Measurements from ENCODE around the gene CALM3. TPM values are rescaled to one million over a fixed set of nuclear protein-coding genes. Genes with fewer than 3 reads are reported as not detected.
"Not testable (repeated sequence)": the region's sequence is repeated elsewhere in the genome, so short reads cannot be mapped to it uniquely, and the experiment has no call there.

The CALM3 gene
- 100 to 1,000 TPM; 413 to 615 TPM for total RNA-seq

DNA sequence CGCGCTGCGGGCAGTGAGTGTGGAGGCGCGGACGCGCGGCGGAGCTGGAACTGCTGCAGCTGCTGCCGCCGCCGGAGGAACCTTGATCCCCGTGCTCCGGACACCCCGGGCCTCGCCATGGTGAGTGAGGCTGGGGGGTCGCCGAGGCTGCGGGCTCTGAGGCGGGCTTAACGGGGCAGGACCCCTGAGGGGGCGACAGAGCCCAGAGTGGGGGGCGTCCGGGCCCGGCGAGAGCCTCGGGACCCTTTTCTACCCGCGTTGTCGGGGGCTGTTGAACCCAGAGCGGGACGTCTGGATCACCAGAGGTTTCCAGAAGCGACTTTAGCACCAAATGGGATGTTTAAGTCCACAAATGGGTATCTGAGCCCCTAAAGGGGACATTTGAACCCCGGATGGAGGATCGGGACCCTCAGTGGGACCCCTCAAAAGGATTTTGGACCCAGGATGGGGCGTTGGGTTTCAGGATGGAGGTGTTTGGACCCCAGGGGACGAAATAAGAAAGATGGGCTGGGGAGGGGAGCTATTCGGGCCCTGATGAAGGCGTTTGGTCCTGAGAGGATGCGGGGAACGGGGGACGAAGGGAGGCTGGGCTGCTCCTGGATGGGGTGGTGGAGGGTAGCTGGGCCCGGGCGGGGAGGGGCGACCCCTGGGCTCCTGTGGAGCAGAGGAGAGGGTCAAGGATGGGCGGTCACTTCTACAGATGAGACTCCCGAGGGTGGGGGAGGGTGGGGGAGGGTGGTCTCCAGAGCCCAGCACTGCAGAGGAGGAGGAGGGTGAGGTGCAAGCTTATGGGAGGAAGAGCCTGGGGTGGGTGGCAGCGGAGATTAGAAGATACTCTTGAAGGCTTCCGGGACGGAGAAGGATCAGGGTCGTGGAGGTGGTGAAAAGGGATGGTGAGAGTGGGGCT, at the start of gene CALM3:
TSS of gene CALM3 (plus strand) at position 13 of the 907 bp plus-strand sequence. CDS start at position 118, 105 bp downstream.
- no peak for ATAC-seq
- Mint-ChIP-seq H3K36me3 (peaks cover 41% of the 10 kb centered on the region in 2 donors), H3K27ac (peak within 1 kb of the TSS; percentile 100), H3K9me3 (peaks cover 0 to 12% of the 10 kb centered on the region in 2 donors)
- DNase-seq (ENCODE audit: low spot score in 2 of 2): no peak

DNA sequence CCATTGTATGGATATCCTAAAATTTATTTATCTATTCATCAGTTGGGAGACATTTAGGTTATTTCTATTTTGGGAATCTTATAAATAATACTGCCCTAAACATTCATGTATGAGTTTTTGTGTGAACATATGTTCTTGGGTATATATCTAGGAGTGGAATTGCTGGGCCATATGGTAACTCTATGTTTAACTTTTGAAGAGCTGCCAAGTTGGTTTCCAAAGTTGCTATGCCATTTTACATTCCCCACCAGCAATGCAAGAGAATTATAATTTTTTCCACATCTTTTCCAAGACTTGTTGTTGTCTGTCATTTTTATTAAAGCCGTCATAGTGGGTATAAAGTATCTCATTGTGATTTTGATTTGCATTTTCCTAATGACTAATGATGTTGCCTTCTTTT, 48.2 kb upstream of the CALM3 start:
- H3K27ac Mint-ChIP-seq: no peak overlapping the region
- H3K9me3 Mint-ChIP-seq: peaks cover 4 to 11% of the 10 kb centered on the region in 2 donors
- DNase-seq (ENCODE audit: low spot score in 2 of 2): no peak
- ATAC-seq: no peak
- H3K36me3 Mint-ChIP-seq: peaks cover 18 to 26% of the 10 kb centered on the region in 2 donors

GRCh38 chr19:46554161-46554560, 47.0 kb upstream of the CALM3 start:
- H3K9me3 Mint-ChIP-seq: peaks cover 4 to 11% of the 10 kb centered on the region in 2 donors
- DNase-seq (ENCODE audit: low spot score in 2 of 2) (no peak), ATAC-seq (no peak)
- H3K27ac Mint-ChIP-seq: no peak overlapping the region
- peaks cover 18 to 26% of the 10 kb centered on the region in 2 donors for H3K36me3 Mint-ChIP-seq

GRCh38 chr19:46555628-46556280, 45.4 kb upstream of the CALM3 start:
- H3K27ac Mint-ChIP-seq: no peak overlapping the region

DNA sequence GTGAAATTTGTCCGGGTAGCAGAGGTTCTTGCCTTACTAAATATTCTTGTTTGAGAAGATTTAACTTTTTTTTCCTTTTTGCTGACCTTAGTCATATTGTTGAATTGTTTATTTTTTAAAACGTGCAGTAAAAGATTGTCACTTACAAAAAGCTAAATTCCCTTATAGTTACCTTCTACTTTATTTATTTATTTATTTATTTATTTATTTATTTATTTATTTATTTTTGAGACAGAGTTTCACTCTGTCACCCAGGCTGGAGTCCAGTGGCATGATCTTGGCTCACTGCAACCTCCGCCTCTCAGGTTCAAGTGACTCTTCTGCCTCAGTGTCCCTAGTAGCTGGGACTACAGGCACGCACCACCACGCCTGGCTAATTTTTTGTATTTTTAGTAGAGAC, 44.7 kb upstream of the CALM3 start:
- peaks cover 9 to 11% of the 10 kb centered on the region in 2 donors for H3K36me3 Mint-ChIP-seq
- ATAC-seq, H3K9me3 Mint-ChIP-seq: not testable (repeated sequence)

More at GRCh38 chr19:46555628-46556280, 45.4 kb upstream of the CALM3 start:
- no peak for ATAC-seq
- DNase-seq (ENCODE audit: low spot score in 2 of 2): no peak
- Mint-ChIP-seq H3K9me3 (peaks cover under 1 to 7% of the 10 kb centered on the region in 2 donors), H3K36me3 (peaks cover 17 to 18% of the 10 kb centered on the region in 2 donors)

GRCh38 chr19:46559203-46559602, 41.9 kb upstream of the CALM3 start:
- H3K9me3 Mint-ChIP-seq: peaks cover 0 to 4% of the 10 kb centered on the region in 2 donors
- H3K27ac Mint-ChIP-seq: no peak overlapping the region
- peaks cover under 1 to 3% of the 10 kb centered on the region in 2 donors for H3K36me3 Mint-ChIP-seq
- DNase-seq (ENCODE audit: low spot score in 2 of 2) (peak in 1 of 2 donors; percentile 38), ATAC-seq (no peak)

More for the DNA sequence above, 44.7 kb upstream of the CALM3 start:
- not testable (repeated sequence) for H3K27ac Mint-ChIP-seq; DNase-seq (ENCODE audit: low spot score in 2 of 2)

DNA sequence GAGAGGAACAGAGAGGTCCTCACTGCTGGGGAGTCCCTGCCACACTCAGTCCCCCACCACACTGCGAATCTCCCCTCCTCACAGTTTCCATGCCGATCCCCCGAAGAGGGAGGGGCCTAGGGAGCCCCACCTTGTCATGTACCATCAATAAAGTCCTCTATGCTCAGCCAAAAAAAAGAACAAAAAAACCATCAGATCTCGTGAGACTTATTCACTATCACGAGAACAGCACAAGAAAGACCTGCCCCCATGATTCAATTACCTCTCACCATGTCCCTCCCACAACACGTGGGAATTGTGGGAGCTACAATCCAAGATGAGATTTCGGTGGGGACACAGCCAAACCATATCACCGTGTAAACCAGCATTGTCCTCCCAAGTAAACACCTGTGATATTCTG, 41.5 kb upstream of the CALM3 start:
- not testable (repeated sequence) for H3K27ac Mint-ChIP-seq; H3K36me3 Mint-ChIP-seq; DNase-seq (ENCODE audit: low spot score in 2 of 2); ATAC-seq; H3K9me3 Mint-ChIP-seq

- Mint-ChIP-seq H3K36me3 (no peaks in the 10 kb centered on the region), H3K27ac (no peak overlapping the region), H3K9me3 (peaks cover 0 to 4% of the 10 kb centered on the region in 2 donors)
- ATAC-seq (no peak), DNase-seq (ENCODE audit: low spot score in 2 of 2) (no peak)
Measured at GRCh38 chr19:46564701-46565100, 36.4 kb upstream of the CALM3 start.

GRCh38 chr19:46571495-46571894, 29.6 kb upstream of the CALM3 start:
- Mint-ChIP-seq H3K27ac (no peak overlapping the region), H3K36me3 (no peaks in the 10 kb centered on the region), H3K9me3 (no peaks in the 10 kb centered on the region)
- ATAC-seq (peak in 1 of 2 donors; percentile 53), DNase-seq (ENCODE audit: low spot score in 2 of 2) (no peak)

DNA sequence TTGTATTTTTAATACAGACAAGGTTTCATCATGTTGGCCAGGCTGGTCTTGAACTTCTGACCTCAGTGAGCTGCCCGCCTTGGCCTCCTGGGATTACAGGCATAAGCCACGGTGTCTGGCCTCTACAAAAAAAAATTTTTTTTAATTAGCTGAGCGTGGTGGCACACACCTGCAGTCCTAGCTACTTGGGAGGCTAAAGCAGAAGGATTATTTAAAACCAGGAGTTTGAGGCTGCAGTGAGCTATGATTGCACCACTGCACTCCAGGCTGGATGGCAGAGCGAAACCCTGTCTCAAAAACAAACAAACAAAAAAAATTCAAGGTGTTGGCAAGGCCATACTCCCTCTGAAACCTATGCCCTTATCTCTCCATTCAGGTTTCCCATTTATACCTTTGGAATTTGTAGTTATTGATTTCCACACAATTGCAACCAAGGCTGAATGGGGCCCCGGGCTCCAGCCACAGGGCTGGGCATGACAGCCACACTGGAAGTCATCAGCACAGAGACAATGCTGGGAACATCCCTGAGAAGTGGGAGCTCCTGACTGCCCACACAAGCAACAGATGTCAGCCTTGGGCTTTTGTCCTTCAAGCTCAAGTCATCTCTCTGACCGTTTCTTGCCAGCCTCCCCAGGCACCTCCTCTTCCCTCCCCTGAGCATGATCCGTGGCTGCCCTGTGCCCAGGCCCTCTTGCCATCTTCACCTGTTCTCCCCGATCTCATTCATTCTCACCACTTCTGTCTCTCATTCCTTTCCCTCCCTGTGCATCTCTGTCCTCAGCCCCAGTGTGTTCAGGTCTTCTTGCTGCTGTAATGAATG, 27.2 kb upstream of the CALM3 start:
- no peak for DNase-seq (ENCODE audit: low spot score in 2 of 2)
- H3K9me3 Mint-ChIP-seq: no peaks in the 10 kb centered on the region
- H3K36me3 Mint-ChIP-seq: no peaks in the 10 kb centered on the region
- H3K27ac Mint-ChIP-seq: peak overlapping the region in 1 of 2 donors; percentile 1
- no peak for ATAC-seq

GRCh38 chr19:46574533-46574932, 26.6 kb upstream of the CALM3 start:
- ATAC-seq: peak; percentile 41 to 62
- Mint-ChIP-seq H3K36me3 (no peaks in the 10 kb centered on the region), H3K27ac (peak overlapping the region in 1 of 2 donors; percentile 1)

GRCh38 chr19:46578450-46578849, 22.7 kb upstream of the CALM3 start:
- Mint-ChIP-seq H3K27ac (no peak overlapping the region), H3K9me3 (no peaks in the 10 kb centered on the region), H3K36me3 (no peaks in the 10 kb centered on the region)
- no peak for ATAC-seq
- no peak for DNase-seq (ENCODE audit: low spot score in 2 of 2)

More at GRCh38 chr19:46574533-46574932, 26.6 kb upstream of the CALM3 start:
- peak in 1 of 2 donors; percentile 10 for DNase-seq (ENCODE audit: low spot score in 2 of 2)
- H3K9me3 Mint-ChIP-seq: no peaks in the 10 kb centered on the region

DNA sequence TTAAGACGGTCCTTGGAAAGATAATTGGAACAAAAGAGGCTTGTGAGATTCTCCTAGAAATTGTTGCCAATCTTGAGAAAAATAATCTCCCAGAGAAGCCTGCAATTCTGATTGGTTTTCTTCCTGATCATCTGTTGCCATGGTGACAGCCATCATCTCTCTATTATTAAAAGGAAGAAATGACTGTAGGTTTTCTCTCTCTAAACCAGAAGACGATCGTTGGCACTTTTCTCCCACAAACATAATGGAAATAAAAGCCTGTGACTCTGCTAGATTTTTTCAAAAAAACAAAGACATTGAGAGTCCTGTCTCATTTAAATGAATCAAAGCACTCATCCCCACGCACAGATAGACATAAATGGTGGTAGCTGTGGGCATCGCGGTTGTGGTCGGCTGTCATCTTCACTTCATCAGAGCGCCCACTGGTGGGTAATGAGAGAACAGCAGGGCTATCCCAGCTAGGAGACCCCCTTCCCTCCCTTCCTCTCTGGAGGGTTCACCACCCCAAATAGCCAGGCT, 21.7 kb upstream of the CALM3 start:
- no peaks in the 10 kb centered on the region for H3K9me3 Mint-ChIP-seq
- ATAC-seq: peak in 1 of 2 donors; percentile 65
- H3K27ac Mint-ChIP-seq: no peak overlapping the region
- DNase-seq (ENCODE audit: low spot score in 2 of 2): peak in 1 of 2 donors; percentile 57
- H3K36me3 Mint-ChIP-seq: no peaks in the 10 kb centered on the region

GRCh38 chr19:46580247-46580646, 20.9 kb upstream of the CALM3 start:
- Mint-ChIP-seq H3K36me3 (no peaks in the 10 kb centered on the region), H3K9me3 (no peaks in the 10 kb centered on the region), H3K27ac (no peak overlapping the region)
- no peak for ATAC-seq
- no peak for DNase-seq (ENCODE audit: low spot score in 2 of 2)

- Mint-ChIP-seq H3K36me3 (no peaks in the 10 kb centered on the region), H3K9me3 (no peaks in the 10 kb centered on the region), H3K27ac (no peak overlapping the region)
- no peak for DNase-seq (ENCODE audit: low spot score in 2 of 2)
- ATAC-seq: no peak
Measured at GRCh38 chr19:46585539-46585938, 15.6 kb upstream of the CALM3 start.

GRCh38 chr19:46586294-46586693, 14.8 kb upstream of the CALM3 start:
- no peak for ATAC-seq
- Mint-ChIP-seq H3K27ac (no peak overlapping the region), H3K9me3 (no peaks in the 10 kb centered on the region), H3K36me3 (no peaks in the 10 kb centered on the region)
- DNase-seq (ENCODE audit: low spot score in 2 of 2): no peak

All from activated naive CD4-positive, alpha-beta T cell treated with anti-CD3 and anti-CD28 coated beads, Interleukin-2, amount 50 U/mL, for 72 hours (primary cell).